Endothelial cell of umbilical vein (primary cell): ENCODE results near the gene SECISBP2. TPM values are rescaled to one million over a fixed set of nuclear protein-coding genes. Genes with fewer than 3 reads are reported as not detected.

Experiments used
- BruUV-seq: library from RNA; stranded (reverse); fragments of 400-500 nt; replicated peaks from 2 replicates; lab custom pipeline; 2021; lab: Mats Ljungman, UMichigan
- CTCF ChIA-PET: fragments of 300-600, 350-600 bp; sonication (Branson Sonifier 250); formaldehyde crosslinking; loops from one replicate; lab custom pipeline; 2021; ENCODE audit warnings: antibody characterized with exemption, inconsistent platforms; lab: Charles Lee
- POLR2A ChIA-PET: fragments of 300-600, 350-600 bp; sonication (Branson Sonifier 250); formaldehyde crosslinking; loops from one replicate; lab custom pipeline; 2021; ENCODE audit warnings: antibody characterized with exemption, inconsistent platforms; lab: Charles Lee
- DNase-seq: peaks from one replicate; pipeline ENCODE4 v3.0.0-alpha.2; 2011; ENCODE audit warnings: low read depth, low spot score
- FAIRE-seq: peaks from 2 replicates; lab custom pipeline; 2011; peaks lifted over from hg19 to GRCh38; lab: Jason Lieb, UNC
- H2AFZ ChIP-seq: 2 replicates; pipeline ENCODE4 v1.6.0; 2012; ENCODE audit warnings: low read depth, low read length, control low read depth, inconsistent platforms
- H3K27ac ChIP-seq: 2 replicates; pipeline ENCODE4 v1.5.1; 2011; ENCODE audit warnings: low read depth, mild to moderate bottlenecking, control low read depth, low read length, moderate library complexity; ENCODE audit not compliant: insufficient read depth
- H3K27me3 ChIP-seq, 2 experiments: 2 replicates each; pipeline versions ENCODE4 v1.6.0 to v1.6.1; 2011; ENCODE audit warnings: low read length in 2 of 2, mixed read lengths in 1 of 2; ENCODE audit not compliant: control insufficient read depth in 2 of 2, insufficient read depth in 2 of 2
- H3K36me3 ChIP-seq, 2 experiments: 2 replicates in 1 of 2; 3 replicates in 1 of 2; pipeline ENCODE4 v1.5.1; 2011; ENCODE audit warnings: low read length in 2 of 2, mild to moderate bottlenecking in 1 of 2, moderate library complexity in 1 of 2; ENCODE audit not compliant: control insufficient read depth in 2 of 2, insufficient read depth in 2 of 2; ENCODE audit errors: extremely low read depth in 1 of 2
- H3K4me1 ChIP-seq: 3 replicates; pipeline ENCODE4 v1.5.1; 2011; ENCODE audit warnings: mild to moderate bottlenecking, low read length; ENCODE audit not compliant: control insufficient read depth, insufficient read depth; ENCODE audit errors: extremely low read depth
- H3K4me2 ChIP-seq: 2 replicates; pipeline ENCODE4 v1.6.1; 2011; ENCODE audit warnings: low read length, control low read depth, mixed read lengths; ENCODE audit not compliant: insufficient read depth
- H3K4me3 ChIP-seq, 3 experiments: fragments of 200-600 bp in 1 of 3; sonication (generic), shearing (Covaris generic) in 1 of 3; replicated peaks in 1 of 3; 2 replicates each; pipeline ENCODE4 v1.5.1; 2011 to 2016; ENCODE audit warnings: control low read depth in 3 of 3, low read length in 3 of 3, mild to moderate bottlenecking in 2 of 3, inconsistent platforms in 1 of 3, low read depth in 1 of 3, moderate library complexity in 1 of 3; ENCODE audit not compliant: insufficient read depth in 1 of 3
- H3K79me2 ChIP-seq: 2 replicates; pipeline ENCODE4 v1.6.0; 2012; ENCODE audit warnings: low read length, inconsistent platforms; ENCODE audit not compliant: control insufficient read depth, insufficient read depth
- H3K9ac ChIP-seq: replicated peaks from 2 replicates; pipeline ENCODE3; 2011; ENCODE audit warnings: low read length, control low read depth; ENCODE audit not compliant: insufficient read depth; ENCODE audit errors: extremely low read depth
- H3K9me1 ChIP-seq: replicated peaks from 3 replicates; pipeline ENCODE4 v1.6.0; 2011; ENCODE audit warnings: mild to moderate bottlenecking, low read length; ENCODE audit not compliant: control insufficient read depth, insufficient read depth; ENCODE audit errors: extremely low read depth
- H3K9me3 ChIP-seq: replicated peaks from 2 replicates; pipeline ENCODE4 v1.5.1; 2012; ENCODE audit warnings: low read length, inconsistent platforms; ENCODE audit not compliant: control insufficient read depth, insufficient read depth
- H4K20me1 ChIP-seq: replicated peaks from 2 replicates; pipeline ENCODE3; 2011; ENCODE audit warnings: mild to moderate bottlenecking, low read length; ENCODE audit not compliant: control insufficient read depth, insufficient read depth; ENCODE audit errors: extremely low read depth
- CTCF ChIP-seq, 2 donors: IDR thresholded peaks; 1 replicate in 1 of 2; 2 replicates in 1 of 2; pipeline ENCODE4 v1.5.1; 2011; ENCODE audit warnings: low read length in 2 of 2, mild to moderate bottlenecking in 2 of 2, moderate library complexity in 2 of 2, control low read depth in 1 of 2, inconsistent platforms in 1 of 2, low read depth in 1 of 2; ENCODE audit not compliant: insufficient read depth in 1 of 2; ENCODE audit errors: extremely low read depth in 1 of 2
- EZH2 ChIP-seq: IDR thresholded peaks from 2 replicates; pipeline ENCODE4 v1.6.1; 2012; ENCODE audit warnings: borderline replicate concordance, low read depth, mild to moderate bottlenecking, moderate library complexity, low read length, inconsistent platforms; ENCODE audit not compliant: severe bottlenecking
- FOS ChIP-seq: IDR thresholded peaks from 2 replicates; pipeline ENCODE4 v1.6.1; 2011; ENCODE audit warnings: mild to moderate bottlenecking, low read length, moderate library complexity, borderline replicate concordance; ENCODE audit not compliant: insufficient read depth
- GATA2 ChIP-seq: IDR thresholded peaks from 2 replicates; pipeline ENCODE4 v1.7.0; 2011; ENCODE audit warnings: low read depth, mild to moderate bottlenecking, moderate library complexity, mixed read lengths, low read length; ENCODE audit not compliant: insufficient read length, insufficient read depth
- JUN ChIP-seq: IDR thresholded peaks from 2 replicates; pipeline ENCODE4 v1.6.1; 2011; ENCODE audit warnings: borderline replicate concordance, low read depth; ENCODE audit not compliant: insufficient read length, insufficient read depth
- MAX ChIP-seq: IDR thresholded peaks from 2 replicates; pipeline ENCODE4 v1.6.1; 2011; ENCODE audit not compliant: insufficient read depth, insufficient read length
- MYC ChIP-seq: IDR thresholded peaks from one replicate; pipeline ENCODE4 v1.6.1; 2011; ENCODE audit warnings: mild to moderate bottlenecking, low read depth, low read length
- POLR2A ChIP-seq: IDR thresholded peaks from 2 replicates; pipeline ENCODE4 v1.6.1; 2012; ENCODE audit warnings: low read depth, mild to moderate bottlenecking, control low read depth, low read length
- POLR2AphosphoS5 ChIP-seq: IDR thresholded peaks from 2 replicates; pipeline ENCODE4 v1.6.1; 2012; ENCODE audit warnings: low read depth, mild to moderate bottlenecking, control low read depth, low read length, moderate library complexity; ENCODE audit not compliant: insufficient read depth
- dilution Hi-C: fragments of 300-500 bp; cut with MboI; formaldehyde crosslinking; loops from one replicate; pipeline ENCODE4 v1.15.0; 2019; ENCODE audit warnings: low sequenced_read_pairs; ENCODE audit not compliant: extremely low pct_ligation_motif_present
- intact Hi-C: fragments of 100-400 bp; cut with micrococcal nuclease; formaldehyde crosslinking; loops from one replicate; pipeline ENCODE4 v1.10.0; 2022
- polyA plus RNA-seq, 4 experiments: library from polyadenylated mRNA; depleted of rRNA in 3 of 4; stranded (reverse) in 3 of 4; unstranded in 1 of 4; fragments of >200 nt; gene quantifications; 2 replicates each; pipeline versions ENCODE4 v1.2.1 to v1.2.3, GENCODE V29; 2011 to 2012; ENCODE audit warnings: missing spikeins in 1 of 4
- total RNA-seq: library from RNA; stranded (reverse); gene quantifications from 2 replicates; pipeline ENCODE4 v1.2.3, GENCODE V29; 2021

SECISBP2 gene
- total and polyA plus RNA-seq, 2 donors (not counting 3 experiments of a cell fraction or from before 2014, with no cell fraction given): 22.7 to 36.3 TPM

- Histone ChIP-seq H3K4me3 (no peak overlapping the region), H3K4me1 (peaks cover 7% of the 10 kb centered on the region), H3K9me3 (no peaks in the 10 kb centered on the region), H4K20me1 (no peaks in the 10 kb centered on the region), H3K9ac (no peak overlapping the region), H3K27ac (no peak overlapping the region), H3K9me1 (no peaks in the 10 kb centered on the region), H3K36me3 (peaks cover 9 to 41% of the 10 kb centered on the region in 2 experiments), H3K27me3 (no peaks in the 10 kb centered on the region), H3K79me2 (no peaks in the 10 kb centered on the region), H3K4me2 (no peak overlapping the region), H2AFZ (no peak overlapping the region)
- dilution Hi-C loops (no loop called here), intact Hi-C loops (no loop called here)
- TF ChIP-seq FOS (no peak), MYC (no peak)
- no TSS peak for BruUV-seq
- FAIRE-seq (no peak), DNase-seq (no peak)
- ChIA-PET CTCF (interaction anchor here (6.5 kb wide), 1 partner anchor 192 kb away, joined by 62 read pairs; no protein-coding TSS in a partner anchor), POLR2A (no interaction called here)
These were observed 38.5 kb downstream of the SECISBP2 start for GRCh38 chr9:89356782-89357181.

GRCh38 chr9:89357331-89358197, 39.3 kb downstream of the SECISBP2 start:
- no peak for DNase-seq
- H2AFZ ChIP-seq: no peak overlapping the region
- H3K27me3 ChIP-seq: no peaks in the 10 kb centered on the region
- H3K36me3 ChIP-seq: peaks cover 9 to 39% of the 10 kb centered on the region in 2 experiments
- no peaks in the 10 kb centered on the region for H4K20me1 ChIP-seq
- H3K4me2 ChIP-seq: no peak overlapping the region
- BruUV-seq: no TSS peak
- intact Hi-C loops (no loop called here), dilution Hi-C loops (no loop called here)
- TF ChIP-seq JUN: no peak
- TF ChIP-seq GATA2: no peak
- no peak for TF ChIP-seq MYC
- TF ChIP-seq CTCF (IDR thresholded peaks at IDR 0.05; ENCODE audit: extremely low read depth in 1 of 2, insufficient read depth in 1 of 2, low read depth in 1 of 2, low read length in 2 of 2): no peak
- TF ChIP-seq MAX: no peak
- no peak for TF ChIP-seq POLR2A
- no peak for TF ChIP-seq EZH2
- TF ChIP-seq POLR2AphosphoS5: no peak
- no peak for TF ChIP-seq FOS
- peaks cover 7% of the 10 kb centered on the region for H3K4me1 ChIP-seq
- no peak overlapping the region for H3K4me3 ChIP-seq
- no peak overlapping the region for H3K9ac ChIP-seq
- no peak overlapping the region for H3K27ac ChIP-seq
- CTCF ChIA-PET: interaction anchor here (1.9 to 6.5 kb wide), 2 partner anchors 12 to 191 kb away, joined by 6 to 62 read pairs; no protein-coding TSS in a partner anchor
- no peak for FAIRE-seq
- H3K79me2 ChIP-seq: no peaks in the 10 kb centered on the region
- H3K9me3 ChIP-seq: no peaks in the 10 kb centered on the region
- H3K9me1 ChIP-seq: no peaks in the 10 kb centered on the region
- POLR2A ChIA-PET: no interaction called here
